Breast epithelium (tissue), 4 donors: ENCODE measurements around the gene PDE6A. TPM values are rescaled to one million over a fixed set of nuclear protein-coding genes. Genes with fewer than 3 reads are reported as not detected.

Experiments
- DNase-seq, 2 donors: peaks; one replicate each; pipeline ENCODE4 v3.0.0-alpha.2; 2019; ENCODE audit warnings: low spot score in 2 of 2
- H3K27ac ChIP-seq, 2 donors: fragments of 200-600 bp; sonication (generic) in 1 of 2; one replicate each; pipeline ENCODE4 v1.5.1; 2016 to 2019; ENCODE audit warnings: mild to moderate bottlenecking in 1 of 2
- H3K27me3 ChIP-seq, 2 donors: fragments of 200-600 bp; sonication (generic) in 1 of 2; one replicate each; pipeline versions ENCODE4 v1.5.1 to v1.6.0; 2017 to 2019; ENCODE audit warnings: control low read depth in 1 of 2, mild to moderate bottlenecking in 1 of 2
- H3K36me3 ChIP-seq: fragments of 200-600 bp; one replicate; pipeline ENCODE4 v1.5.1; 2019
- H3K4me1 ChIP-seq, 2 donors: fragments of 200-600 bp; sonication (generic); one replicate each; pipeline ENCODE4 v1.5.1; 2016 to 2019; ENCODE audit warnings: control low read depth in 1 of 2
- H3K4me3 ChIP-seq, 3 donors: fragments of 200-600 bp; sonication (generic); 1 replicate in 2 of 3; 2 replicates in 1 of 3; pipeline ENCODE4 v1.5.1; 2016 to 2019; ENCODE audit warnings: mild to moderate bottlenecking in 3 of 3, moderate library complexity in 2 of 3
- H3K9me3 ChIP-seq, 2 donors: fragments of 200-600 bp; sonication (generic) in 1 of 2; one replicate each; pipeline ENCODE4 v1.5.1; 2016 to 2019; ENCODE audit warnings: control low read depth in 1 of 2
- POLR2A ChIP-seq: fragments of 450-650 bp; IDR thresholded peaks from one replicate; pipeline ENCODE4 v1.6.1; 2016; ENCODE audit warnings: antibody characterized with exemption, mild to moderate bottlenecking, moderate library complexity
- POLR2AphosphoS5 ChIP-seq, 3 donors: sonication (generic); formaldehyde crosslinking; IDR thresholded peaks; one replicate each; pipeline ENCODE4 v1.6.1; 2017; ENCODE audit warnings: antibody characterized with exemption in 3 of 3
- intact Hi-C: fragments of 100-400 bp; cut with DNase I; formaldehyde crosslinking; loops from one replicate; pipeline ENCODE4 v1.15.1; 2023; ENCODE audit warnings: low total_unique reads
- total RNA-seq, 3 donors: library from RNA; depleted of rRNA; stranded (reverse); fragments of >200 nt; gene quantifications; one replicate each; pipeline ENCODE4 v1.1.0, GENCODE V29; 2016
- TF ChIP-seq, protein P1 (sequence below), 3 donors: fragments of 450-650 bp; IDR thresholded peaks; one replicate each; pipeline ENCODE4 v1.5.1; 2016 to 2017; ENCODE audit warnings: antibody characterized with exemption in 3 of 3, mild to moderate bottlenecking in 3 of 3, moderate library complexity in 3 of 3

The PDE6A gene
- total RNA-seq, 3 donors from 2014 or later: under 0.01 to 0.15 TPM; not detected in 1

DNA sequence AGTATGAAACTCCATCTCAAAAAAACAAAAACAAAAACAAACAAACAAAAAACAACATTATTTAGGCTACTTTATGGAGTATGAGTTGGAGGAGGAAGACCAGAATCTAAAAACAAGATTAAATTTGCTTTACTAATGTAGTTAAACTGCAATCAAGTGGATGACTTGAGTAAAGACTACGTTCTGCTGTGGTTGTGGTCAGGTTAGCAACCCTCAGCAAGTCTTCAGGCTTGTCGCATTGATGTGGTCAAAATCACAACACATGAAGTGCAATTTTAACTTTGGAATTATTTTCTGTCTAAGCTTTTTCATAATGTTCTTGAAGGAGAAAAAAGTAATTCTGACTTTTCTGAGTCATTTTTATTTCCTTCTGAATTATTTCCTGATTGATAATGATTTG is 43.1 kb downstream of the PDE6A start:
- Histone ChIP-seq H3K9me3 (no peaks in the 10 kb centered on the region), H3K4me1 (no peaks in the 10 kb centered on the region), H3K27ac (no peak overlapping the region), H3K36me3 (no peaks in the 10 kb centered on the region), H3K27me3 (no peaks in the 10 kb centered on the region), H3K4me3 (no peak overlapping the region)
- TF ChIP-seq POLR2AphosphoS5 (IDR thresholded peaks at IDR 0.05) (no peak), POLR2A (no peak)
- TF ChIP-seq, protein P1, sequence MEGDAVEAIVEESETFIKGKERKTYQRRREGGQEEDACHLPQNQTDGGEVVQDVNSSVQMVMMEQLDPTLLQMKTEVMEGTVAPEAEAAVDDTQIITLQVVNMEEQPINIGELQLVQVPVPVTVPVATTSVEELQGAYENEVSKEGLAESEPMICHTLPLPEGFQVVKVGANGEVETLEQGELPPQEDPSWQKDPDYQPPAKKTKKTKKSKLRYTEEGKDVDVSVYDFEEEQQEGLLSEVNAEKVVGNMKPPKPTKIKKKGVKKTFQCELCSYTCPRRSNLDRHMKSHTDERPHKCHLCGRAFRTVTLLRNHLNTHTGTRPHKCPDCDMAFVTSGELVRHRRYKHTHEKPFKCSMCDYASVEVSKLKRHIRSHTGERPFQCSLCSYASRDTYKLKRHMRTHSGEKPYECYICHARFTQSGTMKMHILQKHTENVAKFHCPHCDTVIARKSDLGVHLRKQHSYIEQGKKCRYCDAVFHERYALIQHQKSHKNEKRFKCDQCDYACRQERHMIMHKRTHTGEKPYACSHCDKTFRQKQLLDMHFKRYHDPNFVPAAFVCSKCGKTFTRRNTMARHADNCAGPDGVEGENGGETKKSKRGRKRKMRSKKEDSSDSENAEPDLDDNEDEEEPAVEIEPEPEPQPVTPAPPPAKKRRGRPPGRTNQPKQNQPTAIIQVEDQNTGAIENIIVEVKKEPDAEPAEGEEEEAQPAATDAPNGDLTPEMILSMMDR (IDR thresholded peaks at IDR 0.05): no peak
- DNase-seq: no peak
- intact Hi-C loops: no loop called here

DNA sequence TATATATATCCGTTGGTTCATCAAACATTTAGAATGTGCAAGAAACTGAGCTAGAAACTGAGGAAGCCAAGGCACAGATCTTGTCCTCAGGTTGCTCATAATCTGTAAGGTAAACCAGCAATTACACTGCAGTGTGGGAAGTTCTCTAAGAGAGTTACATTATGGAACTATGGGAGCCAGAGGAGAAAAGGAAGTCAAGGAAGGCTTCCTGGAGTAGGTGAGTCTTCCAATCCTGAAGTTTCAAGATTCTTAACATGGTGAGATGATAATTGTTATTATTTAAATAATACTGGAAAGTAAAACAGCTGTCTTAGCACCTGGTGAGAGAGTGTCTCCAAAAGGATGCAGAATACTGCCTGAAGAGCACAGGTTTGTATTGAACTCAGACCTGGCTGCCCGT is 44.2 kb downstream of the PDE6A start:
- H3K4me1 ChIP-seq: no peaks in the 10 kb centered on the region
- no peak overlapping the region for H3K4me3 ChIP-seq
- no peaks in the 10 kb centered on the region for H3K36me3 ChIP-seq
- no peak overlapping the region for H3K27ac ChIP-seq
- intact Hi-C loops: no loop called here
- H3K9me3 ChIP-seq: no peaks in the 10 kb centered on the region
- DNase-seq: no peak
- TF ChIP-seq POLR2A: no peak
- TF ChIP-seq, protein P1 (IDR thresholded peaks at IDR 0.05): no peak
- H3K27me3 ChIP-seq: no peaks in the 10 kb centered on the region

DNA sequence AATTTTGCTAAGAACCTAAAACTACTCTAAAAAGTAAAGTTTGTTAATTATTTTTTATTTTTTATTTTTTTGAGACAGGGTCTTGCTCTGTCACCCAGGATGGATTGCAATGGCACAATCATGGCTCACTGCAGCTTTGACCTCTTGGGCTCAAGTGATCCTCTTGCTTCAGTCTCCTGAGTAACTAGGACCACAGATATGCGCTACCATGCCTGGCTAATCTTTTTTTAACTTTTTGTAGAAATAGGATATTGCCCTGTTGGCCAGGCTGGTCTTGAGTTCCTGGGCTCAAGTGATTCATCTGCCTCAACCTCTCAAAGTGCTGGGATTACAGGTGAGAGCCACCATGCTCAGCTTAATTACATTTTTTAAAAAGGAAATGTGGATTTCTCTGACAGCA is 45.8 kb downstream of the PDE6A start:
- no peaks in the 10 kb centered on the region for H3K9me3 ChIP-seq
- no peak overlapping the region for H3K4me3 ChIP-seq
- H3K27me3 ChIP-seq: no peaks in the 10 kb centered on the region
- TF ChIP-seq POLR2AphosphoS5 (IDR thresholded peaks at IDR 0.05) (no peak), POLR2A (no peak)
- TF ChIP-seq, protein P1 (IDR thresholded peaks at IDR 0.05): no peak
- no peak overlapping the region for H3K27ac ChIP-seq
- H3K4me1 ChIP-seq: no peaks in the 10 kb centered on the region
- intact Hi-C loops: no loop called here
- no peaks in the 10 kb centered on the region for H3K36me3 ChIP-seq
- no peak for DNase-seq

DNA sequence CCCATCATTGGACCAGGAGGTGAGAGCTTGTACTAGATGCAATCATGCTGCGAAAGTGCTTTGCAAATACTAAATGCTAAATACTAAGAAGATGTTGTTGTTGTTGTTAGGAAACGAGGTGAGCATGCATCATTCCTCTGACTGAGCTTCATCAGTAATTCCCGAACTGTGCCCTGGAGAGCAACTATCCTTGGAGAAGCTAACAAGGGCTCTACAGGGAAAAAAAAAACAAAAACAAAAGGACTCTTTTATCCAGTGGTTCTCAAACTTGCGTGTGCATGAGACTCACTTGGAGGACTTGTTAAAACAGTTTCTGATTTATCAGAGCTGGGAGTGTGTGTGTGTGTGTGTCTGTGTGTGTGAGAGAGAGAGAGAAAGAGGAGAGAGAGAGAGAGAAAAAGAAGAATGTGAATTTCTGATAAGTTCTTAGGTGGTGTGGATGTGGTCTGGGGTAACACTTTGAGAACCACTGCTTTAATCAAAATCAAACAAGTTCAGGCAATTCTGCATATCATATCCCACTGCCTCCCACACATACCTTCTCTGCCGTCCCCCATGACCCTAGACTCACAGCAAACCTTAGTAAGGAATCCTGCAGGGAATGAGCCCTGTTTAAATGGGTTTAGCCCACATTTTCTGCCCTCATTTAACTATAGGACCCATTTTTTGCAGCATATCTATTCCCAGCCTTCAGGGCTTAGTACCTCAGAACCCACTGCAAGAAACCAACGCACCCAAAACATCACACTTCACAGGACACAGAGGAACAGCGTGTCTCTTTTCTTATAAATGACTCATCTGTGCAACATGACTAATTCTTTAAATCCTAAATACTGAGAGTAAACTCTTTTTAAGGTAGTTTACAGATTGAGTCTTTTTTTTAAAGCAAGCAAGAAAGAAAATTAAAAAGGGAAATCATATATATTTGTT is 48.9 kb downstream of the PDE6A start:
- H3K27ac ChIP-seq: no peak overlapping the region
- DNase-seq: no peak
- H3K9me3 ChIP-seq: no peaks in the 10 kb centered on the region
- no peak for TF ChIP-seq POLR2AphosphoS5 (IDR thresholded peaks at IDR 0.05)
- TF ChIP-seq, protein P1 (IDR thresholded peaks at IDR 0.05): no peak
- TF ChIP-seq POLR2A: no peak
- H3K36me3 ChIP-seq: no peaks in the 10 kb centered on the region
- no peak overlapping the region for H3K4me3 ChIP-seq
- H3K4me1 ChIP-seq: no peaks in the 10 kb centered on the region
- no peaks in the 10 kb centered on the region for H3K27me3 ChIP-seq
- intact Hi-C loops: no loop called here

DNA sequence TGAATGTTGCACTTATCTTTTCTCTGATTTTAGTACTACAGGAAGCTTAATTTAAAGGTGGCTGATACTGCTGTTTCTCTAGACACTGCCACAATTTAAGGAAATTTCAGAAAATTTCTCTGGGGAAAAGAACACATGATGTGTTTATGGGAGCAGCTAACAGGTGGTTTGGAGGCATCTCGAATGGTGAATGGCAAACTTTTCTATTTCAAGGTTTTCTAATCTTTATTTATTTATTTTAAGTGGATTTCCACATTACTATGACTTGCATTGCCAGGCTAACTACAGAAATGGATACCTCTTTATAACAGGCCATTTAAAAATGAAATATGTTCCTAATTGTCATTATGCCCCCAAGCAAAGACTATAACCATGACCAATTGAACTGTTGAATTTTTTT is 50.4 kb downstream of the PDE6A start:
- H3K36me3 ChIP-seq: no peaks in the 10 kb centered on the region
- no peak for TF ChIP-seq POLR2A
- no peak for TF ChIP-seq POLR2AphosphoS5 (IDR thresholded peaks at IDR 0.05)
- TF ChIP-seq, protein P1 (IDR thresholded peaks at IDR 0.05): no peak
- intact Hi-C loops: no loop called here

More for the DNA sequence above, 50.4 kb downstream of the PDE6A start:
- no peaks in the 10 kb centered on the region for H3K4me1 ChIP-seq
- no peak overlapping the region for H3K27ac ChIP-seq
- no peak for DNase-seq
- no peaks in the 10 kb centered on the region for H3K27me3 ChIP-seq
- no peaks in the 10 kb centered on the region for H3K9me3 ChIP-seq
- no peak overlapping the region for H3K4me3 ChIP-seq
